Suppressor macrophage treated with lipopolysaccharide for 4 hours (primary cell): ENCODE data around the gene PKHD1.

Experiments used
- DNase-seq: peaks from one replicate; pipeline ENCODE4 v3.0.0-alpha.2; 2020

Gene PKHD1

DNA sequence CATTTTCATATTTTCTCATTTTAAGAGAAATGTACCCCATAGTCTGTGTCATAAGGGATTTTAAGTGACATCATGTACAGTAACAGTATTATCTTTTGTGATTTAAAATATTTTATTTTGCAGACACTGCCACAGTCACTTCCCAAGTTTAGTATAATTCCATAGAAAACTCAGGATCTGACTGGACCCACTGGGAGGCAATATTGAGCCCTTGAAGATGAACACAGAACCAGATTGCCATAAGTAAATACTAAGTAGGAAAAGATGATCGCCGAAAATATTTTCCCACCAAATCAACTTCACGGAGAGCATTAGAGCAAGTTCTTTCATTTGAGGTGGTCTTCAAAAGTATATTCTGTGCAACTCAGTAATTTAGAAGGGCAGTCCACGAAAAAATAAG lies 17.6 kb upstream of the PKHD1 start:
- no peak for DNase-seq

DNA sequence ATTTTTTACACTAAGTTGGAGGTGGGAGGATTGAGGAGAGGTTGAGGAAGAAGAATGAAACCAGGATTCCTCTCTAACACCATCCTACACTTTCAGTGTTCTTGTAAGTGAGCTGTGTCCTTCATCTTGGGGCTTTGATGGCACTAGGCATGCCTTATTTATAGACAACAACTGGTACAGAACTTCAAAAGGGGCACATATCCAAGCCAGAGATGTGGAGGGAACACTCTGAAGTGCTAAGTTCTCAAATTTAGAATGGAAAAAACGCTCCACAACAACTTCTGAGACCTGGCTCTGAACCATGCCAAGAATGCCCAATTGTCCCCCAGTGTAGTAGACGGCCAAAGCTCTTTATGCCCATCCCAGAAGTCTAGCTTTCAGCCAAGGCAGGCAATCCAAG lies 16.2 kb upstream of the PKHD1 start:
- no peak for DNase-seq

DNA sequence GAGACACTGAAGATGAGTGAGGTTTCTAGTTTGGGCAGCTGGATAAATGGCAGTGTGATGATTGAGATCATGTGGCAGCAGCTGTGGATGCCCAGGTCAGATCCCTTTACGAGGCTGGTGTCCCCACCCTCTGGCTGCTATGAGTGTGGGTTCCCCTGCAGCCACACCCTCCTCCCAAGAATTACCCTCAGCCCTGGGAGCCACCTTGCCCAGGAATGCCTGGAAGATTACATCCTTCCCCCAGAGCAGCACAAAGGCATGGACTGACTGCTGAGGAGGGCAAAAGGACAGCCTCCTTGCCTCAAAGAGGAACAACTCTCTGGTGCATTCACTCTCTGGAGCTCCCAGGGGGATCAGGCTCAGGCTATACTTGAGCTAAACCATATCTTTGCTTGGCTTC lies 15.0 kb upstream of the PKHD1 start:
- no peak for DNase-seq

DNA sequence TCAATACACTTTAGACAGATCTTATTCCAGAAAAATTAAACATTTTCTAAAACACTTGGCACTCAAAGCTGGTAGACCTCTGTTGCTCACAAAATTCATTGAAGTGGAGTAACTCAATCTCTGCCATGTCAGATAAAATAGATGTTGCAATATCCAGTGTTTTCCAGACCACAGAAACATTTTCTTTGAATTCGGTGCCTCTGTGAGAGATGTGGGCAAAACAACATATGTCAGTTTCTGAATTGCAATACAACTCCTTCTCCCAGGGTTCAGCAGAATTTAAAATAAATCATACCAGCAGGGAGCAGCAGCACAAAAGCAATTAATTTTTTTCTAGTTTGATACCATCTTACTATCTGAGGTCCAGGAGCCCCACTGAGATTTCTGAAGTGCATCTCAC lies 11.3 kb upstream of the PKHD1 start:
- no peak for DNase-seq

DNA sequence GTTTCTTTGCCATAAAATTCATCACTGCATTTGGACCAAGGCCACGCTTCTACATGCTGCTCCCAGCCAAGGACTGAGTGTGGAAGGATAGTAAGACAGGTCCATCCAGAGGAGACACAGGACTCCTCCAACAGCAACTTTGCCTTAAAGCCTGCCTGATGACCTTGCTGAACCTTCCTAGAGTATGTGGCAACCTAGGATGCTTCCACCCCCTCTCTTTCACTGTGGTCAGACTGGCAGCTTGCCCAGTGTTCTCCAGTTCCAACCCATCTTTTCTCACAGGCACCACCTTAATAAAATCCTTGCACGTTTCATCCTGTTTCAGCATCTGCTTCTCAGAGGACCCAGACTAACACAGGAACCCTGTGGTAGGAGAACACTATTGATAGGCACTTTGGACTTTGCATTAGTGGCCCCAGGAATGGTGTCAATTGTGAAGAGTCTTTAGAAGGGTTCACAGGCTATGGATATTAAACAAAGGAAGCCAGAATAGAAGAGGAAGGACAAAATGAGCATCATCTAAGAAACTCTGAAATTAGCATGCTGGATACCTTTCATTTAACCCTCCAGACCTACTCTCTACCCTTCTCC lies 2.4 kb upstream of the PKHD1 start:
- DNase-seq: no peak

DNA sequence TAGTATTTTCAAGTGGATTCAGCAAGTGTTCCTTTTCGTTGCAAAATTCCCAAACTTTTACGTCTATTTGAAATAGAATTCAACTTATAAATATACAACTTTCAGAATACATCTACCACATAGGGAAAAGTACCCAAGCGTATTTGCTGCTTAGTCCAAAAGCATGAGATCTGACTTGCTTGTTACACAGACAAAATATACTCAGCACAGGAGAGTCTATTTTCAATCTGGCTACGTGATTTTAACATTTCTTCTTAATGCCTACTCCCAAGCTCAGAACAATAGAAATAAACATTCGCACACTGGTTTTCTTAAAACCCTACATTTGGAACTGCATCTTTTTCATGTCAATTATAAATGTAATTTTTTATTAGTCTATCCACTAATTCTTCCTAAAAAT lies 672 bp downstream of the PKHD1 start:
- DNase-seq: no peak

DNA sequence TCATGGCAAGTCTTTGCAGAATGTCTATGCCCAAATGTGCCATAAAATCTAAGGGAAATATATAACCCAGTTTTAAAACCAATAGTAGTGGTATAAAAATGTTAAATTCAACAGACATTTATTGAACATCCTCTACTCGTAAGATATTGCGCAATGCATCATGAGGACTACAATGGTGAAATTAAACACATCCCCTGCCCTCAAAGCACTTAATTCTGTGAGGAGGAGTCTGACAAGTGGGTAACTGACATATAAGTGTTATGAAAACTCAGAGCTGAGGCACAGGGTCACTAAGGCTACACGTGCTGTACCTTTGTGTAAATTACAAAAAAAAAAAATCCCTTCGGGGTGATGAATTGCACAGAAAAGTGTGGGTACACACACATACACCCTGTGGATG lies 6.2 kb downstream of the PKHD1 start:
- no peak for DNase-seq

DNA sequence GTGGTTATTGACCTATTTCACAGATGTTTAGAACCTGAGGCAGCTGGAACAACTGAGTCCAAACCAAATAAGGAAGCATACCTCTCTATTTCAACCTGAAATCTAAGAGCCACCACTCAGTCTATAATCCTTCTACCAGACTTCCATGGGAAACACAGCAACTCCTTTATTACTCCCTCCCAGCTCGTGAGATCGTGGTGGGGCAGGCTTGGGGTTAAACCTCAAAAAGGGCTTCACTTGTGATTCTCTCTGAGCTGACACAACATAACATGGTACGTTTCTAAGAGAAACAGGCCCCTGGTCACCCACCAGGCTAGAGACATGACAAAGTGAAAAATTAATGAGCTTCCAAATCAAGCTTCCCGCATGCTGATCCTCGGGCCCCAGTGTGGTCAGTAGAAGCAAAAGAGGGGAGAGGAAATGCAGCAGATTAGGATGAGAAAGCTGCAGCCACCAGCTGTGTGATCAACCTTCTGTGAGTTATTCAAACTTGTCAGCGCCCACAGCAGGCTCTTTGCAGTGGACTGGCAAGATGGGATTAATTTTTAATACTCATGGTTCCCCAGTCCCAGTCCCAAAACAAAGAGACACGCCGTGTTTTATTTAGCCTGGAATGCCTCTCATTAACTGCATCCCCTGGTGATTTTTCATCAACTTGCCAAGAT lies 9.3 kb downstream of the PKHD1 start:
- DNase-seq: no peak

DNA sequence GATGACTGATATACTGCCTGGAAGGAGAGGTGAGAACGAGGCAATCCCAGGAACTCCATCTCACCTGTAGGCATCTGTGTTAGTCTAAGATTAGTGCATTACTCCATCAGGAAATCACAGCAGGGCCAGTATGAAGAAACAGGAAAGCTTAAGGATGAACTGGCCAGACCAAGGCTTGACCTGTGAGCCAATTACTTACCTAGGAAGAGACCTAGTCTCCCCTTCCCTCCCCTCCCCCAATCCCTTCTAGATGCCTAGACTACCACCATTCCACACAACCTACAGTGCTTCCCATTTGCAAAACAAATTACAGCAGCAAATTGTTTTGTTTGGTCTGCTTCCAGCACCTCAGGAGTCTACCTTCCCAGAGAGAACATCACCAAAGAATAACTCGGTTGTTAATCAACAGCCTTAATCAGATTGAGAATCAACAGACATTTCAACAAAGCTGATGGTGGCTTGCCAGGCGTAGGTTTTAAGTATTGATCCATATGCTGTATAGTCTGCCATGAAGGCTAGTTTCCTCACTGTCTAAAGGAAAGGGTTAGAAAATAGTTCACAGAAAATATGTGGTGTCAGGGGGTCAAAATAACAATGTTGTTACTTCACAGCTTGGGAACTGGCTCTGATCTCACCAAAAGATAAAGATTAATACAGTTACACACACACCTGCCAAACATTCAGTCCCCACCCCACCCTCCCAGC lies 10.1 kb downstream of the PKHD1 start:
- DNase-seq: no peak

DNA sequence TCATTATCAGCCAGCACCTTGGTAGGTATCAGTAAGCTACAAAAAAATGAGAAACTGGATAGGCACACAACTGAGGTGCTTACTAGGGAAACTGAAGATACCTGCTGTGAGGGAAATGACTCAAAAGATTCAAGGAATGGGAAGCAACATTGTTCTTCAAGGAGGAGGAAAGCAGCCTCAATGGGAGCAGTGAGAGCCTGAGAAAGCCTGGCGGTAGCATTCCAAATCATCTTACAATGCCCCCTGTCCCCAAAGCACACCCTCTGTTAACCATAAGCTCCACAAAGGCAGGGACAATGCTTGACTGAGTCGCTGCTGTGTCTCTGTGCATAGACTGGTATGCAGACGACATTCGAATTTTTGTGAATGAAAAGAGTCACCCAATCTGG lies 10.6 kb downstream of the PKHD1 start:
- no peak for DNase-seq

DNA sequence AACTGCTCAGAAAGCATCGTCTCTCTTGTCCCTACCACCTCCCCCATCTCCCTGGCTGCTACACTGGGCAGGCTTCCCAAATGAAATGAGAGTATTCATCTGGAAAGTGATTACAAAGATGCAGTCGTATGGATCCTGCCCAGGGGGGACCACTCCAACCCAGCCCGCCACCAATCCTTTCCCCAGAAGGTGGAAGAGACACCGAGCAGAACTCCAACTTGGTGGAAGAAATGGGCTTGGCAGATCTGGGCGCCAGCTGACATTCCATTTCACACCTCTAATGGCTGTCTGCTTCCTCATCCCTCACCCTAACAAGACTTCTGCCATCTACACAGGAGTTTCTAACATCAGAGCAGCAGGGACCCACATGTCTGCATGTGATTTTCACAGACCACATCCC lies 12.7 kb downstream of the PKHD1 start:
- no peak for DNase-seq

DNA sequence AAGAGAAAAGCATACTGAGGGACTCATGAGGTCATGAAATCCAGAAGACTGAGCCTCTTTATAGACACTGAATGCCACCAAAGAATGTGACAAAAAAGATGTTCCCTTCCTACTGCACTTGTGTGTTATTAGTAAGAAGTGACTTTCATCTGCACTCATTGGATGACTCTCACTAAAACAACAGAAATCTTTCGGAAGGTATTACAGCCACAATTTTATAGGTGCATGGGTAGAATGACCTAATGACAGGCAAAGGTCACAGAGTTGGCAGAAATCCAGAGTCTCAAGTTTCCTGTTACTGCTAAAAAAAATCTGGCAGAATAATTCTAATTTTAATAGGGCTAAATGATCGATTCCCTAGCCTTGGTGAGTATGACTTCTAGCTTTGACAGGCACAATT lies 13.3 kb downstream of the PKHD1 start:
- no peak for DNase-seq

DNA sequence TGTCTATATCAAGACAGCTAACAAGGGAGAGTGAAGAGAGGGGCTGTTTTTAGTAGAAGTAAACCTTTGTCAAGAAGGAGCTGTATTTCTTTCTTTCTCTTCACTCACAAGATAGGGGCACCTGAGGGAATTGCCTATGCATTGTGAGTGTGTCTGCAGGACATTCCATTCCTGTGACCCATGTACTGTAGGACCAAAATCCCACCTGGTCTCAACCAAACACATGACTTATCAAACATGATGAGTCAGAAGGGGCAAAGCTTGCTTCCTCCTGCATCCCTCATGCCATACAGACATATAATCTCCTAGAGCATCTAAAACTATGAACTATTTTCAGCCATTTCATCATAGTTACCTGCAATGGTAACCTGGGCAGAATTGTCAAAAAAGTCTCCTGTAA lies 21.8 kb downstream of the PKHD1 start:
- DNase-seq: no peak

DNA sequence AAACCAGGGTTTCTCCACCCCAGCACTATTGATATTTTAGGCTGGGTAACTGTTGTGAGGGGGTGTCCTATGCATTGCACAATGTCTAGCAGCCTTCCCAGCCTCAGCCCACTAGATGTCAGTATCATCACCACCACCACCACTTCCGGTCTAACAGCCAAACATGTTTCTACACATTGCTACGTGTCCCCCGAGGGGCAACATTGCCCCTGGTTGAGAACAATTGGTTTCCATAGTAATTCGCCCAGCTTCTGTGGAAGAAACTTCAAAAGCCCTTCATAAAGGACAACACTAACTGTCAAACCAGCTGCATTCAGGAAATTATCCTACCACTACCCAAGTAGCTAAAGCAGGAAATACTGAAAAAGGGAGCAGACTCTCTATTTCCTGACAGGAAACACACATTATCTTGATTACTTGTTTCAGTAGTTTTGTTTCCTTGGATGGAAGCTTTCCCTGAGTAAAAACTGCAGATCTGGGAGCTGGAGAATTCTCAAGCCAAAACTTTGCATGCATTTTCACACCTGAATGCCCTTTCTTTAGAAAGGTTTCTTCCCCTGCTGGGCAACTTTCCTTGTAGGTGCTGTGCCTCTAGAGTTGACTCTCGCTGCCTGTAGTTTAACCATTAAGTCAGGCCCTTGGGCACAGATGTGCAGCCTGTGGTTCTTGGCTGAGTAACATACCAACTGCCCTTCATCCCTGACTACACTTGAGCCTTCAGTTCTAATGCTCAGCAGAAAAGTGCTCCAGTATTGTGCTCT lies 23.6 kb downstream of the PKHD1 start:
- DNase-seq: peak; percentile 45

DNA sequence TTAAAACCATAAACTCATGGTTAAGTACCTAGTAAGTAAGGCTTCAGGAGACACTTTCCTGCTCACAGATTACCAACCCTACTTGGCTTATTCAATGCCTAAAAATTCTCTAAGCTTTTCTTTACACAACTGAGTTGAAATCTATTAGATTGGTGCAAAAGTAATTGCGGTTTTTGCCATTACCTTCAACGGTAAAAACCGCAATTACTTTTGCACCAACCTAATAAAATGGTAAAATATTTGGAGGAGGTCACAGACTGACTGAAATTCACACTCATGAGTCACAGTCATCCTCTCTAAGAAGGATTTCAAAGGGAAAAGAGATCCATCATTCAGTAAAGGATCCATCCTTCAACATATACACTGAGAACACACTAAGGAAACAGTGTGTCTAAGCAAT lies 25.9 kb downstream of the PKHD1 start:
- no peak for DNase-seq

DNA sequence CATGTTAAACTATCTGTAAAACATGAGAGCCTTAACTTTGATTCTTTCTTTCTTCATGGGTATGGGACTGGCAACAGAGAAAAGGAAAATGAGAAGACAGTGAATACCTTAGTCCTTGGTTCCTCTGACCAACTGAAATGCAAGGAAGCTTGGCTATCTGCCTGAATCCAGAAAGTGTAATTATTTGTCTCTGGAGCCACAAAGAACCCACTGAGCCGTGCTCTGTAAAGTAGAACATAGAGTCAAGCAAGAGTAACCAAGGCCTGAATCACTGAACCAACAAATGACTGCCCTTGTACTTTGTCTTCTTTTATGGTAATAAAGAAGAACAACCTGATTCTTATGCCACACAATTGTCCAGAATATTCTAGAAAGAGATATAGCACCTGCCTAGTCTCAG lies 27.6 kb downstream of the PKHD1 start:
- DNase-seq: no peak

DNA sequence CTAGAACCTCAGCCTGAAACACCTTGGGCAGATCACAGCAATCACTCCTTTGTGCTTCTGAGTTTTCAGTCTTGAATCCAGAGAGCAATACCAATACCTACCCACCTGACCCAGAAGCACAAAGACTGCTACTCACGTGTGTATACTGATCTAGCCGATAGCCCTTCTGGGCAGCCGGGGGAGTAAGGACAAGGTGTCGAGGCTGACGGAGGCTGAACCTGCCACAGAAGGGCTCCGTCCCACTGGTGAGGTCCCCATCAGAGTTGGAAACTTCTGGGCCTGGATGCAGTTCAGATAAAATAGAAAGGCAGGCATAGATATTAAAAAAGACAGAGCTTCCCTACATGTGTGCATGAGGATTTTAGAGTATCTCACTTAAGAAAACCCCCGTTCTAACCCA lies 32.0 kb downstream of the PKHD1 start:
- DNase-seq: no peak

DNA sequence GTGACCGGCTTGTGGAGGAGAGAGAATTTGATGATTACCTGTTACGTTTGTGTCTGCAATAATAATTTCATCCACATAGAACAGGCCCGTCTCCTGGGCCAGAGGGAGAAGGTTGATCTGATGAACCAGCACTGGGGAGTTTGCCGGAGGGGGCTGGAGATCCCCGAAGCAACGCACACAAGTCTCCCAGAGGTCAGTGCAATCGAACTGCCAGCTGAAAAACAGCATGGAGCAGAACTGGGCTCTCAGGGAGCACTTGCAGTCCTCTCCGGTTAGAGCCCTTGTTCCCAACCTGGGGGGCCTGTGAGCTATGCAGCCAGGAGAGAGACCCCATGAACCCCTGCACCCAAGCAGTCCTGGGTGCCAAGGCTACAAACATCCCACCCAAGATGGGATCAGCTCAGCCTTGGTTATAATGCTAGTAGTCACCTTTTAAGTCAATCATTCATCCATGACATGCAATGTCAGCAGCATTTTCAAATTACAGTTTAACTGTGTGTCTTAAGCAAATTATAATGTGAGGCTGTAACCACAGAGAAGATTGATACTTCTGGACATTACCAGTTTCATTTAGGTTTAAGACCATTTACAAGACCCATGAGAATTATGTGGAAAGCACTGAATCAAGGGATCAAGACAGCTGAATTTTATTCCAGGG lies 34.2 kb downstream of the PKHD1 start:
- no peak for DNase-seq

DNA sequence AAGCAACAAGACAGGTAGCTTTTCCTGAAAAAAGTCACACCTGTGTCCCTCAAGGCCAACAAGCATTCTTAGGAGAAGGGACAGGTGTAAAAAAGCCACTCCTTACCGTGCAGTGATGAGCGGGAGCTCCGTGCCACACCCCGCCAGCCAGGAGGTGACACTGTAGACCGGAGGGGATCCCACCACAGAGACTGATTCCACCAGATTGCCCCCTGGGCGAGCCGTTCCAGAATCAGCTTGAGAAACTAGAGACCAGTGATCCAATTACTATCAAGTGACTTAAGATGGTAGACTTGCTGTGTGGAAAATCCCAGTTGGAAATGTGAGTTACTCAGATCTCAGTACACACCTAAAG lies 37.4 kb downstream of the PKHD1 start:
- no peak for DNase-seq

DNA sequence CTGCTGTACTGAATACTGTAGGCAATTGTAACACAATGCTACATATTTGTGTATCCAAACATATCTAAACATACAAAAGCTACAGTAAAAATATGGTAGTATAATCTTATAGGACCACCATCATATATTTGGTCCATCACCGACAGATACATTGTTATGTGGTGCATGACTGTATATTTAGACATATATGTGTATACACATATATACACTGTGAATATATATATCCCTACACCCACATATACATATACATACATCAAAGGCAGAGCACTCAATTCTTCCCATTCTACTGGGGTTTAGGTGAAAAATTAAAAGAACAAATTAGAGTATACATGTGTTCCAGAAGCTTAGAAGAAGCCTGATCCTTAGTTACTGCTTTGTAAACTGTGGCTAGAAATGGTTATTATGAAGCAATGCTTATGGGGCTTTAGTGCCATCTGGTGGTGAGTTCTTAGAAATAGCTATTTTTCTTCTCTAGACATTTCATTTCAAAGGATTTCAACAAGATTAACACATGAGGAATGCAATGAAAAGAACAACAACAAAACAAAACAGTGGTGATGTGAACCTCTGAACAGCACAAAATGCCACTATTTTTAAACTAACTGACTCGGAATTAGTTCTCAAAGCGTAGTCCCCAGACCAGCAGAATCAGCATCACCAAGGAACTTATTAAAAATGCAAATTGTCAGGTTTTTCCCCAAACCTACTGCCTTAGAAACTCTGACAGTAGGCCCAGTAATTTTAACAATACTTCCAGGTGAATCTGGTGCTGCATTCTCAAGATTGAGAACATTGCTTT lies 38.0 kb downstream of the PKHD1 start:
- DNase-seq: peak; percentile 50

DNA sequence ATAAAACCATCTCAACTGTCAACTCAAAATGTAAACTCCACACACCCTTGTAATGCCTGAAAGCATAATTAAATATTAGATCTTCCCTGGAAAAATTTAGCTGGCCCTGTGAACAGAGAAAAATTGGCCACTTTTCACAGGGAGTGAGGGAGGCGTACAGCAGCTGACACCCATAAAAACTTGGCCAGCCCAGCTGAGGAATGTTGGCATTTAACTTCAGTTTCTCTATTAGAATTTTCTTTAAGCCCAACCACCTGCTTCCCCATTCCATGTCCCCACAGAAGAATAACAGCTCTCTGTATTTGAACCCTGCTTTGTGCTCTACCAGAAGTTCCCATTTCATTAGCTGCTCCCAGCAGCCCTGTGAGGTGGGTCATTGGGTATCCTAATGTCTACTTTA lies 41.0 kb downstream of the PKHD1 start:
- no peak for DNase-seq

DNA sequence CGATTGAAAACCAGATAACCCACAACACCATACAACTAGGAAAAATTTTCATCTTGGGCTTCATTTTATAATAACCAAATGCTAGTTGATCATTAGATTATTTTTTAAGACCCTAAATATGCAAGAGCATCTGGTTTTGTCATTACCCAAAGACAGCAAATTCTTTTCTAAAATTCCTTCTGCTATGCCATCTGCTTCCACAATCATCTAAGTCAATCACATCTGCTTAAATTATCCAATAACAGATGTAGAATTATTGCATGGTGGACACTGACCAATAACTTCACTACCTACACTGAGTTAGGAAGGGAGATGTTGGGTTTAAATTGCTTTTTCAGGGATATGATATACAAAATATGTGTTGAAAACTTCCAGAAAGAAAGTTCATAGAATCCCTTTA lies 41.9 kb downstream of the PKHD1 start:
- DNase-seq: no peak

DNA sequence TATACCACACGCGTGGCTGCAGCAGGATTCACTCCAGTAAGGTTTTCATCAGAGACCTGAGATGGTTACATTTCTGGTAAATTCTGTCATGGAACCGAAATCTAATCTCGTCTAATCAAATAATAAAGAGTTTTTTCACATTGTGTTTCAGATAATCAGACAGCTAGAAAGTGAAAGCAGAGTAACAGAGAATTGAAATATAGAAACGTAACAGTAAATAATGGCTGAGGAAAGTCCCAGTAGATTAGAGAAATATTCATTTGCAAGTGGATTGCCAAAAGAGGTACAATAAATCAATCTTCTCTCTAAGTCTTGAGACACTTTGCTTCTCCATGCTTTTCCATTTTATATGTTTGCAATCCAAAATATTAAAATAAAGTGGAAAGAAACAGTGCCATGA lies 42.4 kb downstream of the PKHD1 start:
- no peak for DNase-seq
